IPS-18c (cell line): ENCODE results near the gene SNX18.

ENCODE experiments used
- H3K4me3 ChIP-seq: 2 replicates; pipeline ENCODE4 v1.7.0; 2013; ENCODE audit warnings: low read depth, mild to moderate bottlenecking, low read length, moderate library complexity; ENCODE audit not compliant: insufficient read depth
- H3K9me3 ChIP-seq: one replicate; pipeline ENCODE4 v1.6.1; 2013; ENCODE audit warnings: mild to moderate bottlenecking, low read length, moderate library complexity; ENCODE audit not compliant: control insufficient read depth, insufficient read depth

Gene SNX18

DNA sequence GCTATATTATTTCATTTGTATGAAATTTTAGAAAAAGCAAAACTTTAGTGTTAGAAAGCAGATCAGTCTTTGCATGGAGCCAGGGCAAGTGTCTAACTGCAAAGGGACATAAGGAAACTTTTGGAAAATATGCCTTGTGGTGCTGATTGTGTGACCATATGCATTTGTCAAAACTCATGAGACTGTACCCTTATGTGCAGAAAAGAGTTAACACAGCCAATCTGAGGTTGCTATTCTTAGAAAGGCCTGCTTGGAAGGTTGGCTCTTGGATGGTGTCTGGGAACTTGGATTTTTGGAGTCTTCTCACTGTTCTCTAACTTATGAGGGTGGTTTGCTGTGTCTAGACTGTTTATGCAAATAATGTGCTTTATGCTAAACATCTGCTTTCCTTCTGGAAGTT, 76.6 kb downstream of the SNX18 start:
- Histone ChIP-seq H3K4me3 (no peak overlapping the region), H3K9me3 (no peaks in the 10 kb centered on the region)

DNA sequence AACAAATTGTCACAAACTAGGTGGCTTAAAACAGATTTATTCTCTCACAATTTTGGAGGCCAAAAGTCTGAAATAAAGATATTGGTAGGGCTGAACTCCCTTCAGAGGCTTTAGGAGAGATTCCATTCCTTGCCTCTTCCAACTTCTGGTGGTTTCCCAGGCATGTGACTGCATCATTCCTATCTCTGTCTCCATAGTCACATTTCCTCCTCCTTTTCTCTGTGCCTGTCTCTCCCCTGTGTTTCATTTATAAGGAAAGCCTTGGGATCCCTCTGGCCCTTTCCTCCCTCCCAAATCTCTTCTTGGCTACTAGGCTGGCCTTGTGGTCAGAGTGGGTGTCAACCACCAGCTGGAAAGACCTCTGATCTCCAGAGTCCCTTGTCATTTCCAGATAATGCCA, 78.2 kb downstream of the SNX18 start:
- H3K9me3 ChIP-seq: no peaks in the 10 kb centered on the region
- no peak overlapping the region for H3K4me3 ChIP-seq
